Measurements from ENCODE around the gene MBP. TPM values are rescaled to one million over a fixed set of nuclear protein-coding genes. Genes with fewer than 3 reads are reported as not detected.
"Not testable (repeated sequence)": the region's sequence is repeated elsewhere in the genome, so short reads cannot be mapped to it uniquely, and the experiment has no call there.

MBP gene
- polyA plus RNA-seq, 3 donors: 6.6 to 14.6 (median 8.5) TPM

- WGBS, 3 donors: 91 to 96% (median 94%) methylated on average over 9 of the region's 9 CpGs
- H3K27ac ChIP-seq (ENCODE audit: low read depth, low read length): no peak overlapping the region
Measured at GRCh38 chr18:77031662-77032061, 100.9 kb downstream of the MBP start.

DNA sequence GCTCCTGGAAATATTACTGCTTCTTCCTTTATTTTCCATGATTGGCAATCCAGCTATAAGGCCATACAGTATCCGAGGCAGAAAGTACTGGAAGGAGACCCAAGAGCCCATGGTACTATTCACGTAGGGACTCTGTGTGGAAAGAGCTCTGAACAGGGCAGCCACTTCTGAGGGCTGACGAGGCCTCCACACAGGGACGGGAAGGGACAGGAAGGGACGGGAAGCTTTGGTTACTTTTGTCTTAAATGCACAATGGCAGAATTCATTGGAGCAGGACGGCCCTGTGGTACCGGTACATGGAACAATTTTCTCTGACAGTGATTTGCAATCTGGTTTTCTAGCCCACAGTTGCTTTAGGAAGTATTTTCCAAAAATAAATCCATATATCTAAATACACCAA is 102.4 kb downstream of the MBP start:
- 90 to 95% (median 93%) methylated on average over 7 of the region's 7 CpGs for WGBS, 3 donors
- no peak overlapping the region for H3K27ac ChIP-seq (ENCODE audit: low read depth, low read length)

DNA sequence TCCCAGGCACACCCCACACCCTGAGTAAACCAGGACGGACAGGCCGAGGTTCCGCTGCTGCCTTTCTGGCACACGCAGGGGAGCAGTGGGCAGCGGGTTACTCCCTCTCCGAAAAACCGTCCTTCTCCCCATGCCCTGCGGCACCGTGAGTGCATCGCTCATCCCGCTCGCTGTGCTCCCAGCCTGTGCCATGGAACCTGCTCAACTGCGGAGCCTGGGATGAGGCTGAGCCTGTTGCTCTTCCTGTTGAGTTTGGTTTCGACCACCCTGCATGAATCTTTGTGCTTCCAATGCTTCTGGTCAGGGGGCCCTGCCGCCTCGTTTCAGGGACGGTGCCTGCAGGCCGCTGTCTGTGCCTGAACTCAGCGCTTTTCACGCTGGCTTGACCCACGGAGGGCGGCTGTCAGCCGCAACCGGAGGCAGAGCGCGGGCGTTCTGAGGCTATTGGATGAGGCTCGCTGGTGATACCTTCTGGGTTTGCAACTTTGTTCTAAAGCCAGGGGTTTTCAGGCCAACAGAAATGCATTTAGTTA is 106.7 kb downstream of the MBP start:
- WGBS, 3 donors: 97% methylated on average over 28 of the region's 28 CpGs

DNA sequence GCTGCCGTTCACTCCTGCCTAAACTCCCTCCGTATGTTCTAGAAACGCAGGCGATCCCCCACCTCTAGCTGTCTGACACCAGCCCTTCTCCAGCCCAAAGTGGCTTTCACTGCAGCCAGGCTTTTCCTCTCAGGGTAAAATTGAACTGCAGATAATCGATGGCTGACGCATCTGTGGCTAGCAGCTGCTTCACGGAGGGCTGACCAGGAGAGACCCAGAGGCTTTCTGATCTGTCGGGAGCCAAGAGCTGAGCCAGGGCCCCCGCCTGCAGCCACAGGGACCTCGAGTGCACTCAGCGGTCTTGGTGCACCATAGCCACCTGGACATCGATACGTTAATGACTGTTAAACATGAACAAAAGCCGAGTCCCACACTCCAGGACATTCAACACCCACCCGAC is 107.5 kb downstream of the MBP start:
- no peak overlapping the region for H3K27ac ChIP-seq (ENCODE audit: low read depth, low read length)
- 85 to 92% (median 89%) methylated on average over 15 of the region's 15 CpGs for WGBS, 3 donors

More for the DNA sequence above, 106.7 kb downstream of the MBP start:
- no peak overlapping the region for H3K27ac ChIP-seq (ENCODE audit: low read depth, low read length)

GRCh38 chr18:77024476-77024875 is 108.1 kb downstream of the MBP start:
- 95 to 96% (median 96%) methylated on average over 14 of the region's 14 CpGs for WGBS, 3 donors
- no peak overlapping the region for H3K27ac ChIP-seq (ENCODE audit: low read depth, low read length)

- WGBS, 3 donors: 61 to 86% (median 72%) methylated on average over 19 of the region's 19 CpGs
- no peak overlapping the region for H3K27ac ChIP-seq (ENCODE audit: low read depth, low read length)
Measured at GRCh38 chr18:77023102-77023782, 109.3 kb downstream of the MBP start.

- no peak overlapping the region for H3K27ac ChIP-seq (ENCODE audit: low read depth, low read length)
- 79 to 86% (median 81%) methylated on average over 5 of the region's 5 CpGs for WGBS, 3 donors
Measured at GRCh38 chr18:77022556-77022955, 110.0 kb downstream of the MBP start.

DNA sequence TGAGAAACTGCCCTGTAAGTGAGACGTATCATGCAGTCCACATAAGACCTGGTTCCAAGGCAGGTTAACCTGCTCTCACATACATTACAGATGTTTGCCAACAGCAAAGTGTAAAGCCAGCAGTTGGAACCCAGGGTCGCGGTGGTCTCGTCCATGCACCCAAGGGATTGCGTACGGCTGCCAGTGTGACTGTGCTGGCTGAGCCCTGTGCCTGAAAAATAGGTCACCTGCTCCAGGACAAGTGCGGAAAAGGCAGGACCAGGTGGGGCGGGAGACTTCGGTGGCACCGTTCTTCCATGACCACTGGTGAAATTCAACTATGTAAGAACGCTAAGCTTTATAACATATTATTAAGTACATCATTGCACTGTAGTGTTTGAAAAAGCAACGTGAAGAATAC is 110.5 kb downstream of the MBP start:
- H3K27ac ChIP-seq (ENCODE audit: low read depth, low read length): no peak overlapping the region
- WGBS, 3 donors: 91 to 96% (median 92%) methylated on average over 12 of the region's 12 CpGs

DNA sequence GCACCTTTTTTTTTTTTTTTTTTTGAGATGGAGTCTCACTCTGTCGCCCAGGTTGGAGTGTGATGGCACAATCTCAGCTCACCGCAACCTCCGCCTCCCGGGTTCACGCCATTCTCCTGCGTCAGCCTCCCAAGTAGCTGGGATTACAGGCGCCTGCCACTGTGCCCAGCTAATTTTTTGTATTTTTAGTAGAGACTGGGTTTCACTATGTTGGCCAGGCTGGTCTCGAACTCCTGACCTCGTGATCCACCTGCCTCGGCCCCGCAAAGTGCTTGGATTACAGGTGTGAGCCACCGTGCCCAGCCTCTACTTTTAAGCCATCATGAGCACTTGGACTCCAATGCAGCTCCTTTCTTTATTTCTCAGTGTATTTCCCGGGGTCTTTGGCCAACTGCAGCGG is 111.1 kb downstream of the MBP start:
- WGBS, 3 donors: 81 to 95% (median 87%) methylated on average over 14 of the region's 14 CpGs
- not testable (repeated sequence) for H3K27ac ChIP-seq (ENCODE audit: low read depth, low read length)

- WGBS, 3 donors: 73 to 91% (median 88%) methylated on average over 9 of the region's 9 CpGs
- H3K27ac ChIP-seq (ENCODE audit: low read depth, low read length): no peak overlapping the region
Measured at GRCh38 chr18:77021075-77021474, 111.5 kb downstream of the MBP start.

GRCh38 chr18:77020561-77020960 is 112.0 kb downstream of the MBP start:
- H3K27ac ChIP-seq (ENCODE audit: low read depth, low read length): no peak overlapping the region
- WGBS, 3 donors: 88 to 92% (median 89%) methylated on average over 11 of the region's 11 CpGs

GRCh38 chr18:77019641-77020040 is 112.9 kb downstream of the MBP start:
- H3K27ac ChIP-seq (ENCODE audit: low read depth, low read length): no peak overlapping the region
- WGBS, 3 donors: 87 to 97% (median 96%) methylated on average over 9 of the region's 9 CpGs

- not testable (repeated sequence) for H3K27ac ChIP-seq (ENCODE audit: low read depth, low read length)
Measured at GRCh38 chr18:77018650-77019049, 113.9 kb downstream of the MBP start.

DNA sequence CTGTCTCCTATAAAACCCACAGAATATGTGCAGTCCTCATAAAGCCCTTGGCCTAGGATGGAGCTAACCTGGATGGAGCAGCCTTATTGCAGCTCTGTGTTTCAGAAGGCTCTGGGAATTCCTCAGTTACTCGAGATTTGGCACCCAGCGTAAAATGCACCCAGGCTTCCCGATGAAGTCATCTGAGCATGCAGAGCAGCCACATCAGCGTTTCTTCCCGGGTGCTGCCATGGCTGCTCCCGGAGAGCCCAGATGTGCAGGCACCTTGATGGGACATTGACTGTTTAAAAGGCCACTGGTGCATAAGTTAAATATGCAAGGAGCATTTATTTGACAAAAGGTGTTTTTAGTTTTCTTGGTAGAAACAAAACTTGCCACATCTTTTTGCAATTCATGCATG is 115.2 kb downstream of the MBP start:
- no peak overlapping the region for H3K27ac ChIP-seq (ENCODE audit: low read depth, low read length)
- WGBS, 3 donors: 73 to 83% (median 78%) methylated on average over 6 of the region's 6 CpGs

GRCh38 chr18:77016936-77017335 is 115.6 kb downstream of the MBP start:
- WGBS, 3 donors: 84 to 91% (median 86%) methylated on average over 16 of the region's 16 CpGs

GRCh38 chr18:77015771-77016710 is 116.5 kb downstream of the MBP start:
- H3K27ac ChIP-seq (ENCODE audit: low read depth, low read length): no peak overlapping the region
- WGBS, 3 donors: 79 to 87% (median 85%) methylated on average over 16 of the region's 16 CpGs

More at GRCh38 chr18:77016936-77017335, 115.6 kb downstream of the MBP start:
- no peak overlapping the region for H3K27ac ChIP-seq (ENCODE audit: low read depth, low read length)

DNA sequence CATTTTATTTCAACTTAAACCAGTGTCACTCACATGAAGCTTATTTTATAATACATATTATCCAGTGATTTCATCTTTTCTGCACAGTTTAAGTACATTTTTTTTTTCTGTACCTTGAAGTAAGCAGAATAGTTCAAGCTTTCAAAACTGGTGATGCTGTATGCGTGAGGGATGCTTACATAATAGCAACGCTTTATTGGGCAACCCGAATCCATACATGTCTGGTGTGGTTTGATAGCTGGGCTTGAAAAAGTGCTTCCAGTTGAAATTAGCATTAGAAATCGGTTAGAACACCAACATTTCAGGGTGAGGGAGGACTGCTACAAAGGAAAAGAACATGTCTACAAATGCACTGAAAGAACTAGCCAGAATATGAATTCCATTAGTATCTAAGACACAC is 117.4 kb downstream of the MBP start:
- 57 to 91% (median 60%) methylated on average over 4 of the region's 4 CpGs for WGBS, 3 donors
- H3K27ac ChIP-seq (ENCODE audit: low read depth, low read length): no peak overlapping the region

- H3K27ac ChIP-seq (ENCODE audit: low read depth, low read length): no peak overlapping the region
- WGBS, 3 donors: 54 to 81% (median 56%) methylated on average over 5 of the region's 5 CpGs
Measured at GRCh38 chr18:77014538-77014937, 118.0 kb downstream of the MBP start.

DNA sequence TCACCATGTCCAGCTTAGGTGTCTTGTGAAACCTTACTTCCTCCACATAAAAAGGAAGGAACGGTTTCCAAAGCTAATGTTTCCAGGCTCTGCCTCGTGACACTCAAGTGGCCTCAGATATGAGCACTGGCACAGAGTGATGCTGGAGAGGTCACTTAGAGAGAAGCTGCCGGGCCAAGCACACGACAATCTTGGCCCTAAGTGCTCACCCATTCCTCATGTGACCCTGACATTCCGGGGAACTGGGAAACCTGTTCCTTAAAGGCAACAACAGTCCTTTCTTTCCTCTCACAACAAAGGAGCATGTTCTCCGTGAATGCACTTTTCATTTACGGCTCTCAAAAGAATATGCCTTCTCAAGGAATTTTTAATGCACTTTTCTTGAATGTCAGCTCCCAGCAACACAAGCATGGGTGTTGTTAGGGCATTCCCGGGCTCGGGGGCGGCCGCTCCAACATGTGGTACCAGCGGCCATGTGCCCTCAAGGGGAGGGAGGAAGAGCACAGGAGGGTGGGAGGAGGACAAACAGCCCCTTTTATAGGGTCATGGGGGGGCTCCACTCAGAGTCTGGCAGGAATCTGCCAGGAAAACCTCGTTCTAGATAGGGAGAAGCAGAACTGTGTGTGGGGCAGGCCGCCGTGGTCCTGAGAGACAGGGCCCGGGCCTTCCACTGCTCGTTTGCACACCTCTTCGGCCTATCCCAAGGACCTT is 118.6 kb downstream of the MBP start:
- 64 to 70% (median 67%) methylated on average over 16 to 18 of the region's 18 CpGs for WGBS, 3 donors
- no peak overlapping the region for H3K27ac ChIP-seq (ENCODE audit: low read depth, low read length)
